HCT116 (cell line): ENCODE data around the gene TSPOAP1. TPM values are rescaled to one million over a fixed set of nuclear protein-coding genes. Genes with fewer than 3 reads are reported as not detected.

Experiments
- ATAC-seq: fragments of 200-7000 bp; cut with Tn5 transposase; 2 replicates; pipeline ENCODE4 v1.9.1; 2020; ENCODE audit warnings: mild to moderate bottlenecking, moderate library complexity
- BruUV-seq: library from RNA; stranded (reverse); fragments of 400-500 nt; replicated peaks from 2 replicates; lab custom pipeline; 2021; lab: Mats Ljungman, UMichigan
- CTCF ChIA-PET: fragments of 300-600 bp; sonication (Branson Sonifier 250); formaldehyde crosslinking; loops from one replicate; lab custom pipeline; 2021; ENCODE audit warnings: antibody characterized with exemption; lab: Charles Lee
- POLR2A ChIA-PET: fragments of 300-600, 350-600 bp; sonication (Branson Sonifier 250); formaldehyde crosslinking; loops from one replicate; lab custom pipeline; 2021; ENCODE audit warnings: antibody characterized with exemption; lab: Charles Lee
- RAD21 ChIA-PET, 2 experiments: fragments of 300-600 bp; sonication (Branson Sonifier 250); formaldehyde crosslinking; loops; one replicate each; lab custom pipeline; 2023; ENCODE audit warnings: low total read pairs in 2 of 2; ENCODE audit not compliant: uncharacterized antibody in 2 of 2, unreplicated experiment in 2 of 2, low non-redundant PET in 1 of 2; lab: Charles Lee
- DNase-seq: peaks from one replicate; pipeline ENCODE4 v3.0.0-alpha.2; 2010; ENCODE audit warnings: low read depth, low spot score
- H2AFZ ChIP-seq: fragments of 200-600 bp; shearing (Covaris generic), sonication (generic); 2 replicates; pipeline ENCODE4 v1.6.1; 2017; ENCODE audit warnings: low read depth, mixed run types, mixed read lengths, antibody characterized with exemption, low read length; ENCODE audit not compliant: poor library complexity, severe bottlenecking
- H3K27ac ChIP-seq: 2 replicates; pipeline ENCODE4 v1.5.1; 2012; ENCODE audit warnings: low read depth, low read length
- H3K27me3 ChIP-seq: fragments of 200-600 bp; sonication (generic); 2 replicates; pipeline ENCODE4 v1.6.1; 2016; ENCODE audit warnings: mixed run types, low read length, mixed read lengths; ENCODE audit not compliant: insufficient read depth
- H3K36me3 ChIP-seq, 2 experiments: fragments of 200-500 bp in 1 of 2; fragments of 200-600 bp in 1 of 2; sonication (Bioruptor generic) in 1 of 2; sonication (generic) in 1 of 2; 2 replicates each; pipeline versions ENCODE4 v1.5.1 to v1.6.1; 2014 to 2016; ENCODE audit warnings: low read length in 2 of 2, inconsistent platforms in 1 of 2, mixed read lengths in 1 of 2, mixed run types in 1 of 2; ENCODE audit not compliant: insufficient read depth in 2 of 2, control insufficient read depth in 1 of 2
- H3K4me1 ChIP-seq, 2 experiments: fragments of 200-600 bp in 1 of 2; sonication (generic) in 1 of 2; 2 replicates each; pipeline versions ENCODE4 v1.5.1 to v1.6.1; 2012 to 2017; ENCODE audit warnings: low read length in 2 of 2, inconsistent platforms in 1 of 2, mild to moderate bottlenecking in 1 of 2, mixed read lengths in 1 of 2, mixed run types in 1 of 2, moderate library complexity in 1 of 2; ENCODE audit not compliant: insufficient read depth in 2 of 2, control insufficient read depth in 1 of 2
- H3K4me2 ChIP-seq: fragments of 200-600 bp; sonication (generic); 2 replicates; pipeline ENCODE4 v1.6.1; 2017; ENCODE audit warnings: mixed run types, low read length, mixed read lengths
- H3K4me3 ChIP-seq, 2 experiments: fragments of 200-600 bp in 1 of 2; sonication (generic) in 1 of 2; replicated peaks in 1 of 2; 2 replicates each; pipeline ENCODE4 v1.5.1; 2011 to 2016; ENCODE audit warnings: low read length in 2 of 2, control low read depth in 1 of 2, low read depth in 1 of 2, mild to moderate bottlenecking in 1 of 2, mixed read lengths in 1 of 2, mixed run types in 1 of 2
- H3K79me2 ChIP-seq: fragments of 200-600 bp; sonication (generic); 2 replicates; pipeline ENCODE4 v1.6.1; 2017; ENCODE audit warnings: mild to moderate bottlenecking, mixed run types, low read length, moderate library complexity, mixed read lengths; ENCODE audit not compliant: insufficient read depth
- H3K9ac ChIP-seq: fragments of 200-600 bp; sonication (generic); 2 replicates; pipeline ENCODE4 v1.6.1; 2016; ENCODE audit warnings: low read length, mixed read lengths
- H3K9me2 ChIP-seq: fragments of 200-600 bp; sonication (generic), shearing (Covaris generic); 2 replicates; pipeline ENCODE4 v1.6.1; 2017; ENCODE audit warnings: mixed run types, mild to moderate bottlenecking, moderate library complexity; ENCODE audit not compliant: insufficient read depth
- H3K9me3 ChIP-seq, 2 experiments: fragments of 200-500 bp in 1 of 2; fragments of 200-600 bp in 1 of 2; sonication (Bioruptor generic) in 1 of 2; sonication (generic) in 1 of 2; 2 replicates each; pipeline ENCODE4 v1.6.1; 2014 to 2017; ENCODE audit warnings: low read length in 2 of 2, mixed read lengths in 2 of 2, inconsistent platforms in 1 of 2, low read depth in 1 of 2, mild to moderate bottlenecking in 1 of 2, mixed run types in 1 of 2, moderate library complexity in 1 of 2; ENCODE audit not compliant: control insufficient read depth in 1 of 2, insufficient read depth in 1 of 2
- H4K20me1 ChIP-seq: fragments of 200-600 bp; sonication (generic), shearing (Covaris generic); 2 replicates; pipeline ENCODE4 v1.6.1; 2017; ENCODE audit warnings: mixed run types, mild to moderate bottlenecking, moderate library complexity; ENCODE audit not compliant: insufficient read depth
- ATF3 ChIP-seq: IDR thresholded peaks from 2 replicates; pipeline ENCODE4 v1.6.1; 2012
- CEBPB ChIP-seq: IDR thresholded peaks from 2 replicates; pipeline ENCODE4 v1.6.1; 2012; ENCODE audit warnings: low read depth
- CTCF ChIP-seq, 3 experiments: fragments of 200-600 bp in 1 of 3; sonication (generic) in 1 of 3; IDR thresholded peaks in 2 of 3; conservative IDR thresholded peaks in 1 of 3; 2 replicates each; pipeline ENCODE4 v1.5.1; 2012 to 2017; ENCODE audit warnings: low read depth in 2 of 3, low read length in 2 of 3, antibody characterized with exemption in 1 of 3, borderline replicate concordance in 1 of 3, control low read depth in 1 of 3, mild to moderate bottlenecking in 1 of 3, mixed read lengths in 1 of 3, mixed run types in 1 of 3, moderate library complexity in 1 of 3; ENCODE audit not compliant: insufficient read depth in 1 of 3
- POLR2A ChIP-seq: IDR thresholded peaks from 2 replicates; pipeline ENCODE4 v1.7.0; 2011; ENCODE audit warnings: borderline replicate concordance; ENCODE audit not compliant: insufficient read depth, insufficient read length; ENCODE audit errors: extremely low read depth
- REST ChIP-seq: IDR thresholded peaks from 2 replicates; pipeline ENCODE4 v1.6.1; 2012; ENCODE audit warnings: low read depth
- SRF ChIP-seq: IDR thresholded peaks from 2 replicates; pipeline ENCODE4 v1.6.1; 2012; ENCODE audit warnings: low read depth
- intact Hi-C: fragments of 100-400 bp; cut with micrococcal nuclease; formaldehyde crosslinking; loops from 2 replicates; pipeline ENCODE4 v1.10.0; 2022
- total RNA-seq: library from RNA; stranded (reverse); gene quantifications from one replicate; pipeline ENCODE4 v1.2.1, GENCODE V29; 2021; ENCODE audit not compliant: unreplicated experiment

Gene TSPOAP1
- total RNA-seq, 1 experiment from 2014 or later = 0.27 TPM

GRCh38 chr17:58329810-58330537, 1.4 kb upstream of the TSPOAP1 start:
- Histone ChIP-seq H3K9me2 (no peaks in the 10 kb centered on the region), H3K9ac (no peak overlapping the region), H3K27ac (no peak overlapping the region), H3K4me2 (no peak overlapping the region), H3K9me3 (no peaks in the 10 kb centered on the region), H3K27me3 (no peaks in the 10 kb centered on the region), H3K4me1 (peaks cover 3 to 12% of the 10 kb centered on the region in 2 experiments; a peak in 3 of 4 replicates), H2AFZ (no peak overlapping the region), H3K4me3 (no peak overlapping the region), H4K20me1 (no peaks in the 10 kb centered on the region), H3K36me3 (no peaks in the 10 kb centered on the region), H3K79me2 (no peaks in the 10 kb centered on the region)
- TF ChIP-seq POLR2A (no peak), CEBPB (no peak), ATF3 (no peak), SRF (no peak)
- no peak for DNase-seq
- intact Hi-C loops = no loop called here
- ATAC-seq = no peak
- RAD21 ChIA-PET = no interaction called here
- POLR2A ChIA-PET = no interaction called here
- CTCF ChIA-PET = no interaction called here
- no TSS peak for BruUV-seq

GRCh38 chr17:58329035-58329809, 627 bp upstream of the TSPOAP1 start:
- H2AFZ ChIP-seq = no peak overlapping the region
- no TSS peak for BruUV-seq
- H3K9me2 ChIP-seq = no peaks in the 10 kb centered on the region
- peaks cover 3 to 12% of the 10 kb centered on the region in 2 experiments; a peak in 3 of 4 replicates for H3K4me1 ChIP-seq
- no peaks in the 10 kb centered on the region for H3K36me3 ChIP-seq
- no peak overlapping the region for H3K4me3 ChIP-seq
- no peak overlapping the region for H3K27ac ChIP-seq
- no peak for DNase-seq
- ChIA-PET CTCF (no interaction called here), RAD21 (no interaction called here), POLR2A (no interaction called here)
- no peak overlapping the region for H3K9ac ChIP-seq
- H3K9me3 ChIP-seq = no peaks in the 10 kb centered on the region
- TF ChIP-seq REST (no peak), CTCF (IDR thresholded peaks at IDR 0.05 in 2 of 3, conservative IDR thresholded peaks at IDR 0.05 in 1 of 3; ENCODE audit: borderline replicate concordance in 1 of 3, insufficient read depth in 1 of 3, low read depth in 2 of 3, low read length in 2 of 3) (peak in 2 of 3 experiments; percentile 43 to 48; a peak in 4 of 6 replicates)
- H4K20me1 ChIP-seq = no peaks in the 10 kb centered on the region
- intact Hi-C loops = no loop called here
- H3K4me2 ChIP-seq = no peak overlapping the region
- H3K79me2 ChIP-seq = no peaks in the 10 kb centered on the region
- H3K27me3 ChIP-seq = no peaks in the 10 kb centered on the region
- ATAC-seq = peak; percentile 78
